GM12891 (cell line): ENCODE results near the gene FURIN.

Source experiments
- PAX5 ChIP-seq: IDR thresholded peaks from 2 replicates; pipeline ENCODE4 v1.6.1; 2011; ENCODE audit warnings: low read length, moderate library complexity, mild to moderate bottlenecking; ENCODE audit not compliant: insufficient read depth, severe bottlenecking
- POLR2A ChIP-seq: IDR thresholded peaks from 2 replicates; pipeline ENCODE4 v1.6.1; 2011; ENCODE audit warnings: low read depth, low read length, control low read depth
- POLR2AphosphoS5 ChIP-seq: IDR thresholded peaks from 2 replicates; pipeline ENCODE4 v1.6.1; 2011; ENCODE audit warnings: low read depth, low read length, control low read depth
- POU2F2 ChIP-seq: IDR thresholded peaks from 2 replicates; pipeline ENCODE4 v1.6.1; 2011; ENCODE audit warnings: low read depth, mild to moderate bottlenecking, control low read depth, low read length, moderate library complexity
- TAF1 ChIP-seq: IDR thresholded peaks from 2 replicates; pipeline ENCODE4 v1.6.1; 2011; ENCODE audit warnings: low read depth, low read length, control low read depth

DNA sequence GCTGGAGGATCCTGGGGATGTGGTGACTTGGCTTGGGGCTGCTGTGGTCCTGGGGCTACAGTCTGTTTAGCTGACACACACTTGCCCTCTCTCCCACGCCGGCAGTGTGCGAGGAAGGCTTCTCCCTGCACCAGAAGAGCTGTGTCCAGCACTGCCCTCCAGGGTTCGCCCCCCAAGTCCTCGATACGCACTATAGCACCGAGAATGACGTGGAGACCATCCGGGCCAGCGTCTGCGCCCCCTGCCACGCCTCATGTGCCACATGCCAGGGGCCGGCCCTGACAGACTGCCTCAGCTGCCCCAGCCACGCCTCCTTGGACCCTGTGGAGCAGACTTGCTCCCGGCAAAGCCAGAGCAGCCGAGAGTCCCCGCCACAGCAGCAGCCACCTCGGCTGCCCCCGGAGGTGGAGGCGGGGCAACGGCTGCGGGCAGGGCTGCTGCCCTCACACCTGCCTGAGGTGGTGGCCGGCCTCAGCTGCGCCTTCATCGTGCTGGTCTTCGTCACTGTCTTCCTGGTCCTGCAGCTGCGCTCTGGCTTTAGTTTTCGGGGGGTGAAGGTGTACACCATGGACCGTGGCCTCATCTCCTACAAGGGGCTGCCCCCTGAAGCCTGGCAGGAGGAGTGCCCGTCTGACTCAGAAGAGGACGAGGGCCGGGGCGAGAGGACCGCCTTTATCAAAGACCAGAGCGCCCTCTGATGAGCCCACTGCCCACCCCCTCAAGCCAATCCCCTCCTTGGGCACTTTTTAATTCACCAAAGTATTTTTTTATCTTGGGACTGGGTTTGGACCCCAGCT is 13.0 kb downstream of the FURIN start:
- TF ChIP-seq POLR2A (no peak), POLR2AphosphoS5 (no peak), TAF1 (no peak), PAX5 (no peak), POU2F2 (no peak)
